ENCODE results near the gene AFTPH.

The AFTPH gene

DNA sequence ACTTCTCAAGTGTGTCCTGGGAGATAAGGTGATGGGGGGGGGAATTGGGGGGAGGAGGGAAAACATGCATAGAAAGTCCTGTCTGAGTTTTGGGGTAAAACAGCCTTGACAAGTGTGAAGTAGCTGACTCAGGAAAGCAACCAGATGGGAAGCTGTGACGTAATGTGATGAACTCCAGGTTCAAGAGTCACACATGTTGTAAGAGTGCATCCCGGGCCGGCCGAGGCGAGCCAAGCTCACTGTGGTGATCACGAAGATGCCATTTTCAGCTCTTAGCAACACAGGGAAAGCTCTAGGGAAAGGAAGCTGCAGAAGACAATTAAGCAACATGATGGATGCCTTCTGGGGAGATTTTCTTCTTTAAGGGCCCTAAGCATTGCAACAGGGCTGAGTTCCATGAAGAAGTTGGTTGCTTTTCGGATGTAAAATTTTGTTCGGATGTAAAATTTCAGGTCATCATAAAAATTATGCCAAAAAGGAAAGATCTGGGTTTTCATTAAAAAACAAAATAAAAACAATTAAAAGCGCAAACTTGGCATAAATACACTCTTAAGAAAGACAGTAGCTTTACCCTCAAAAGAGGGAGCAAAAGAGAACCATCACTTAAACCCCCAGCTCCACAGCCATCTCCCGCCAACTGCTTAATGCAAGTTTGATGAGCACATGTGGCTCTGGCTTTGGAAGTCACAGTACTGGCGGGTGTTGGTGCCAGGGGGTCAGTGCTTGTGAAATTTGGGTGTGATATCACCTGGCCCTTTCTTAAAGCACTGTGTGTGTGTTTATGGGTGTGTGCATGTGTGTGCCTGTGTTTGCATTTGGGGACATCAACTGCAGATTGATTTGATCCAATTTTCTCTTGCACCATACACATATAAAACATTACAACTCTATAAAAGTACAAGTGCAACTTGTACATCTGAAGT is 110.5 kb downstream of the AFTPH start:
- no peak for DNase-seq

DNA sequence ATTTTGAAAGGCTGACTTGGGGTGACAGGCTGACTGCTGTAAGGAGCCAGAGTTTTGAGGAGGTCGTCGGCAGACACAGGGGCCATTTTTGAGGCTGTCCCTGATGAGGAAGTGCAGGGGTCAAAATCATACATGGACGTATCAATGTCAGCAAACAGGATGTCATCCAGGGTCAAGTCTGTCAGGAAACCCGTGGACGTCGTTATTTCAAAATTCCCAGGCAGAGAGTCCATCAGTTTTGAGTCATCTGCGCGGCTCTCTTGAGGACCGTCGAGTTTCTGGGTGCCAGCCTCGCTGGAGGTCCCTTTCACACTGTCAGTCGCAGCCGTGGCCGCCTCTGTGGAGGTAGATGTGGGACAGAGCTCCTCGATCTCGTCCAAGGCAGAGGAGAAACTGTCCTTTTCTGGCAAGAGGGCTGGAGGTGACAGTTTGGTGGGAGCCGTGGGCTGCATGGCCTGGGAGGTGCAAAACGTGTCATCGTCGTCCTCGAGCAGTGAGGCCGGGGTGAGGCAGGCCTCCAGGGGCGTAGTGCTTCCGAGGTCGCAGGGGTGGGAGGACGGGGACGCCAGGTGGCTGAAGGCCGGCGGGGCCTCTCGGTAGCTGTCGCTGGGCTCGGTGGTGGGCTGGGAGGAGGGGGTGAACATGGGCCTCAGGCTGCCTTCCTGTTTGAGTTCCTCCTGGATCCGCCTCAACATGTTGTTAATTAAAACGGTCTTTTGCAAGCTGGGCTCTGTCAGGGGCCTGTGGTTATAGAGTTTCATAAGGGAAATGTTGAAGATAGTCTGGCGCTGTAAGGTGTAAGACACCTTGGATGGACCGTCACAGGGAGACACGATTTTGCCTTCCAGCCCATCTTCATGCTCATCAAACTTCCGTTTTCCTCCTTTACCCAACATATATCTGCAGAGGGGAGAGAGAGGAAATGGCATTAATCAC is 112.1 kb downstream of the AFTPH start:
- DNase-seq: no peak

DNA sequence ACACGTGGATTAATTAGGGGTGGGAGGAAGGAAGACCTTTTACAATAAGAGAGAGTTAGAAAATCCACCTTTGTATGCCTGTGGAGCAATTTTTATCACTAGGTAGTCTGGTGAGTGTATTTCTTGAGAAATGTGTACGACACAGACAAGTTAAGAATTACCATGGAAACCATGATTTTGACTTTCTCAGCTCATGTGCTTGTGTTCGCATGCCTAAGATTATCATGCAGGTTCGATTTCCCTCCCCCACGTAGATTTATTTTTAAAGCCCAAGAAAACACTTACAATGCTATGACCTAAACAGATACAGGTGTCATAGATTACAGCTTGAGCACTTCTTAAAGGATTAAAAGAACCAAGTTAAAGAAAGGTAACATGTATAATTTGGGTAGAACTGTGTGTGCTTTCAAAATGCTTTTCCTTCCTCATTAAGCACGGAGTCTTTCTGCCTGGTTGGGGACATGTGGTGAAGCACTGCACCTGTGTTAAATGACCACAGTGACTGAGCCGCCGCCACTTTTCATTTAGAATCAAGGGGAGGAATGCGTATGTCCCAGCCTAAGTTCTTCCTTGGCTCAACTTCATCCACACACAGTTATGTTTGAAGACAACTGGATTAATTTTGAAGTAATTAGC is 113.0 kb downstream of the AFTPH start:
- DNase-seq: no peak

DNA sequence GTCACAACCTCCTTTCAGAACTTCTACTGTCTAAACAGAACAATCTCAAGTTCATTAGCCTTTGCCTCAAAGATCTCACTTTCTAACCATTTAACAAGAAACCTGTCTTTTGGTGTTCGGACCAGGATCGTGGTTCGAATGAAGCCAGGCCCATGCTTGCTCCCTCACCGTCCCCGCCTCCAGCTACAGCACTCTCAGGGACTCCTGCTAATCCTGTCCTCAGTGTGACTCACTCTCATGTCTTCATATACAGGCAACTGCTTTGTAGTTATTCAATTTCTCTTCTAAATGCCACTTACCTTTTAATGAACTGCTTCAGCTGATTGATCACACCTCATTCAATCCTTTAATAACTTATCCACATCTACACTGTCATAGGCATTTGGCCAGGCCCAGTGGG is 113.8 kb downstream of the AFTPH start:
- no peak for DNase-seq

DNA sequence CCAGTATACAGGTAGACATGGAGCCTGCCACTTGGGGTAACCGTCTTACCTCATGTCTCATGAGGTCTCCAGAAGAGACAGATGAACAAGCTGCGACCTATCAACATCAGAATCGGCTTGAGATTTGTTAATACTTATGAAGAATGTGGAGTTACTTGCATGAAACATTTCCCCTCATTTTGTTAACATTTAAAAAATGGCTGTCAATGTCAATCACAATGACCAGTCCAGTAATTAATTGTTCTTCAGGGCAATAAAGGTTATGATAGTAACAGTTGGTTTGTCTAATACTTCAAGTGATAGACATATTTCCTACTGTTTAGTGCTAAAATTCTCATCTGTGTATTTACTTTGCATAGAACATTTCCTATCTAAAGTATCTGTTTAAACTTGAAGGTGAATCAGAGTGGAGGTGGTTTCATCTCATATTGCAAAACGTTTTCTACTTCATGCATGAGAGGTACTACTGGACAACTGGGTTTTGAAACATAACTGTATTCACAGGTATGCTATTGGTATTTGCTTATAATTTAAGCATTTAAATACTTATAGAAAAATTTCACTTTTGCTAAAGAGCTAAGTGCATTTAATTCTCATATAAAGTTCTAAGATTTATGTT is 114.5 kb downstream of the AFTPH start:
- no peak for DNase-seq

DNA sequence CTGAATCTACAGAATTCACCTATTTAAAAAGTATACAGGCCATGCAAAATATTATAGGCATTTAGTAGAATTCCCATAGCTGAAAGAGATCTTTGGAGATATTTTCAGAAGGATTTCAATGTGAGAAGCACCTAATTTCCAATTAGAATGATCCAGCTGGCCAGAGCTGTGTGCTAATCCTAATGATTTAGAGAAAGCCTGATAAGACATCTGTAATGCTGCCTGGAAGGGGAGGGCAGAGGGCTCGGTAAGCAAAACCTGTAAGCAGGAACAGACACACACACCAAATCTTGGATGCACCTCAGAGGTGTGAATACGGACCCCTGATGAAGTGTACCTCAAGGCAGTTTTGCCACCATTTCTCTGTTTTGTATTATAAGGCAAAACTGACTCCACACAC is 115.6 kb downstream of the AFTPH start:
- no peak for DNase-seq

DNA sequence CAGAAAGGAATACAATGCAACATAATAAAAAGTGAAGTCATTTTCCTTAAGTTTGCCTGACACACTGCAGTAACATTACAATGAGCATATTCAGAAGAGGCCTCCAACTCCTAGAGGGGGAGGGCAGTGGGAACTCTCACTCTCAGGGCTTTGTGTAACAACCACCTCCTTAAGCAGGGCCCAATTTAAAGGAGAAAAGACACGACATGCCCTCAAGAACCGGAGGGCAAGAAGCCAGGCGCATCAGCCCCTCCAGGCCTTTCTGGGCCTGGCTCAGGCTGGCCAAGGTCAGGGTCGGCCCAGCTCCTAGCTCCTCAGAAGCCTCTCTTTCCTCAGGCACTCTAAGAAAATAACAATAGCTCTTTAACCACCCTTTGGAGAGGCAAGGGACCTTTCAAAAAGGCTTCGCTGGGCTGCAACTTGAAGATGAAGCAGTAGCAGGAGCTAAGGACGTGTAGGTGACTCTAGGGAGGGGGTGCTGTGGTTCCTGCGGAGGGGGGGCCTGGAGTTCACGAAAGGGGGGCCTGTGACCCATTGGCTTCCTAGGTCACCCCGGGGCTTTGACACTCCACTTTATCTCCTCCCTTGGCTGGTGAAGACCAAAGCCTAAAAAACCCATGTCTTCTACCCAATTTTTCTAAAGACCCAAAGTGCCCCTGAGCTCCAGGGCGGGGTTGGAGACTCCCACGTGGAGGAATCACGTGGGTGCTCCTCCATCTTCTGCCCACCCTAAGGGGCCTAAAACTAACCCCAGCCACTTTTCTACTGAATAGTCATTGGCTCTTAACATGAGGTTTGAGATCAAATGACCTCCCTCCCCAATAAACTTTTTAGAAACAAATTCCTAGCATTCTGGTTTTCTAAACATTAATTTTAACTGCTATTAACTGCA is 116.3 kb downstream of the AFTPH start:
- no peak for DNase-seq

DNA sequence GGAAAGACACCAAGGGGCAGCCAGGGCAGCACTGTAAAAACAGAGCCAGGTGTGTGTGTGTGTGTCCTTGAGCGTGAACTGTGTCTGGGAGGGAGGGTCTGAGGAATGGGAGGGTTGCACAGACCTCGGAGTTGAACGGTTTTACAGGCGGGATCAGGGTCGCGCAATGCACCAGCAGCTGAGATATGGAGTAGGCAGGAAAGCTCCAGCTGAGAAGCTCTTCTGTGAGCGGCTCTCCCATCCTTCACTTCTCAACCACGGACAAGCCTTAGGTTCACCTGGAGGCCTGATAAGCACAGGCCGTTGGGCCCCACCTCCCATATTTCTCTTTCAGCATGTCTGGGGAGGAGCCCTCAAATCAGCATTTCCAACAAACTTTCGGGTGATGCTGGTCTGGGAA is 117.5 kb downstream of the AFTPH start:
- no peak for DNase-seq
